Aorta (tissue), 5 donors: ENCODE measurements around the gene HSD11B2. TPM values are rescaled to one million over a fixed set of nuclear protein-coding genes. Genes with fewer than 3 reads are reported as not detected.

Experiments used
- ATAC-seq: fragments of 200-7000 bp; cut with Tn5 transposase; one replicate; pipeline ENCODE4 v1.9.1; 2022; ENCODE audit warnings: moderate library complexity; ENCODE audit not compliant: low FRiP score
- DNase-seq, 2 donors: peaks; one replicate each; pipeline ENCODE4 v3.0.0-alpha.2; 2020
- H3K27ac ChIP-seq, 2 donors: one replicate each; pipeline ENCODE4 v1.5.1; 2013; ENCODE audit warnings: low read length in 2 of 2, mild to moderate bottlenecking in 2 of 2, moderate library complexity in 2 of 2, control low read depth in 1 of 2, inconsistent platforms in 1 of 2, low read depth in 1 of 2
- H3K27me3 ChIP-seq, 2 donors: one replicate each; pipeline ENCODE4 v1.6.1; 2013; ENCODE audit warnings: control low read depth in 1 of 2, low read length in 1 of 2, mild to moderate bottlenecking in 1 of 2, moderate library complexity in 1 of 2; ENCODE audit not compliant: insufficient read depth in 2 of 2, control insufficient read depth in 1 of 2
- H3K36me3 ChIP-seq, 2 donors: one replicate each; pipeline ENCODE4 v1.6.1; 2013; ENCODE audit warnings: control low read depth in 1 of 2, low read length in 1 of 2, mild to moderate bottlenecking in 1 of 2; ENCODE audit not compliant: insufficient read depth in 2 of 2, control insufficient read depth in 1 of 2
- H3K4me1 ChIP-seq, 2 donors: one replicate each; pipeline ENCODE4 v1.6.1; 2013; ENCODE audit warnings: low read length in 2 of 2, control low read depth in 1 of 2, mild to moderate bottlenecking in 1 of 2, moderate library complexity in 1 of 2; ENCODE audit not compliant: insufficient read depth in 2 of 2, control insufficient read depth in 1 of 2
- H3K4me3 ChIP-seq, 2 donors: one replicate each; pipeline ENCODE4 v1.5.1; 2013; ENCODE audit warnings: low read length in 2 of 2, control low read depth in 1 of 2, mild to moderate bottlenecking in 1 of 2
- H3K9me3 ChIP-seq: one replicate; pipeline ENCODE4 v1.6.1; 2013; ENCODE audit warnings: mild to moderate bottlenecking, low read length; ENCODE audit not compliant: control insufficient read depth
- WGBS, 2 donors: extraction: QIAGEN DNeasy Blood & Tissue Kit; methylation state at CpG; one replicate each; pipeline ENCODE4 v1.1.7; 2013; 5-methylcytosine and 5-hydroxymethylcytosine counted together
- intact Hi-C, 2 donors: fragments of 100-400 bp; cut with DNase I; formaldehyde crosslinking; loops; one replicate each; pipeline versions ENCODE4 v1.14.2 to v1.15.0; 2022
- polyA plus RNA-seq, 2 donors: library from polyadenylated mRNA; stranded (reverse); fragments of 200-250 nt; gene quantifications; one replicate each; pipeline ENCODE4 v1.2.3, GENCODE V29; 2013
- total RNA-seq, 2 donors: library from RNA; stranded (reverse); fragmentation: NEBNext Ultra II Directional; extraction: Animal tissue kit (Norgen Biotek cat#: 25700); gene quantifications; one replicate each; pipeline ENCODE4 v1.2.1, GENCODE V29; 2021
- donor health status: healthy with polysubstance abuse.
- donor health status: Bipolar disorder and iron deficiency.
- donor health status: DM: no; HTN: no; CAD: no.
- donor health status: DM: no; HTN: no; CAD: no.
- donor health status: DM: yes; HTN: yes; CAD: no.

The HSD11B2 gene
- total and polyA plus RNA-seq, 4 donors = 1.1 to 13.3 TPM; not detected in 2

DNA sequence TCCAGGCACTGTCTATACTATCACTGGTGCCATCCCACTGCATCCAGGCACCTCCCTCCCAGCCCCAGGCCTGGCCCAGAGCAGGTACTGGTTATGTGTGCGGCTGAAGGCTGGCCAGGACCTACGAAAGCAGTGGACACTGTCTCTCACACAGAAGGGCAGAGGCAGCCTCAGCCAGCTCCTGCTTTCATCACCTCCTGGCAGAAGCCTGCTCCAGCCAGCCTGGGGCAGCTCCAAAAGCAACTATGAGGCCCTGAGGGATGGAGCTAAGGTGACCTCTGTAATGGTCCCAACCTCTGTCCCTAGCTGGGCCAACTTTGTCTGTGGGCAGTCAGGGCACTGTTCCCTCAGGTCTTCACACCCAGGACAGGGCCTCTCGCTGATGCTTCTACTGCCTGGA is 18.8 kb downstream of the HSD11B2 start:
- H3K4me1 ChIP-seq = no peaks in the 10 kb centered on the region
- peak in 1 of 2 donors; percentile 74 for DNase-seq
- peaks cover 0 to 4% of the 10 kb centered on the region in 2 donors for H3K36me3 ChIP-seq
- WGBS, 2 donors = 41 to 44% methylated on average over 3 of the region's 3 CpGs
- no peak overlapping the region for H3K4me3 ChIP-seq
- H3K27ac ChIP-seq = no peak overlapping the region
- ATAC-seq = no peak
- no peaks in the 10 kb centered on the region for H3K27me3 ChIP-seq
- intact Hi-C loops = no loop called here
- H3K9me3 ChIP-seq = no peaks in the 10 kb centered on the region

- H3K4me3 ChIP-seq = no peak overlapping the region
- peaks cover 0 to 4% of the 10 kb centered on the region in 2 donors for H3K36me3 ChIP-seq
- WGBS, 2 donors = 31 to 52% methylated on average over 12 of the region's 12 CpGs
- no peaks in the 10 kb centered on the region for H3K4me1 ChIP-seq
- H3K27ac ChIP-seq = no peak overlapping the region
- intact Hi-C loops = no loop called here
- DNase-seq (no peak), ATAC-seq (no peak)
- H3K27me3 ChIP-seq = no peaks in the 10 kb centered on the region
- H3K9me3 ChIP-seq = no peaks in the 10 kb centered on the region
These were observed 20.3 kb downstream of the HSD11B2 start for GRCh38 chr16:67451061-67451703.

DNA sequence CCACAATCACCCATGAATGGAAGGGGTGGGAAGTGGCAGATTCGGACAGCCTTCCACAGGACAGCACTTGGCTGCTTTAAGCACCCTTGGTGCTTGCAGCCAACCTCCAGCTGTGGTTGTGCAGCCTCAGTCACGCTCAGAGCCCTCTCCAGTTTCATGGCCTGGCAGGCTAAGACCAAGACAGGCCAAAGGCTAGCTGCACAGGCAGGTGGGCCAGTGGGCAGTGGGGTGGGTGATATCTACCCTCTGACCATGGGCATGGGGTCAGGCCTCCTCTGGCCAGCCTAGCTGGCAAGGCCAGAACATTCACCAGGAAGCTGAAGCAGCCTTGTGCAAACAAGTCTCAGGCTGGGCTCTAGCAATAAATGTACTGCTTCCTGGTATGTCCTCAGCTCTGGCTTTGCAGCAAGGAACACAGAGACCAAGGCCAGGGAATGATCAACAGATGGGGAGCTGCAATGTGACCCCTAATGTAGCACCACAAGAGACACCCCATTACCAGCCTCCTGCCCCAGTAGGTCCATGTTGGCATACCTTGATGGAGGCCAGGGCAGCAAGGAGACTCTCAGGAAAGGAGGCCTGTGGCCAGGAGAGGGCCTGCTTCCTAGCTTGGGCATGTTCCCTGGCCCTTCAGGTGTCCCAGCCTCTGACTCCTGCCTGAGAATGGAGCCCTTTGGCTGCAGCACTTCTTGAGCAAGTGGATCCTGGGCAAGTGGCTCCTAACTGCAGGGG is 20.9 kb downstream of the HSD11B2 start:
- Histone ChIP-seq H3K36me3 (peaks cover 0 to 4% of the 10 kb centered on the region in 2 donors), H3K4me1 (no peaks in the 10 kb centered on the region), H3K27me3 (no peaks in the 10 kb centered on the region), H3K27ac (no peak overlapping the region), H3K9me3 (no peaks in the 10 kb centered on the region), H3K4me3 (no peak overlapping the region)
- WGBS, 2 donors = 18 to 31% methylated on average over 2 of the region's 2 CpGs
- intact Hi-C loops = no loop called here
- ATAC-seq = peak; percentile 3
- DNase-seq = no peak

GRCh38 chr16:67454104-67454503 is 23.2 kb downstream of the HSD11B2 start:
- 93 to 95% methylated on average over 5 of the region's 5 CpGs for WGBS, 2 donors
- ATAC-seq (no peak), DNase-seq (no peak)
- intact Hi-C loops = no loop called here
- Histone ChIP-seq H3K9me3 (no peaks in the 10 kb centered on the region), H3K36me3 (peaks cover 0 to 4% of the 10 kb centered on the region in 2 donors), H3K27ac (no peak overlapping the region), H3K4me3 (no peak overlapping the region), H3K27me3 (no peaks in the 10 kb centered on the region), H3K4me1 (no peaks in the 10 kb centered on the region)

GRCh38 chr16:67454852-67455251 is 23.9 kb downstream of the HSD11B2 start:
- ATAC-seq (no peak), DNase-seq (no peak)
- Histone ChIP-seq H3K36me3 (peaks cover 0 to 2% of the 10 kb centered on the region in 2 donors), H3K27me3 (no peaks in the 10 kb centered on the region), H3K4me1 (no peaks in the 10 kb centered on the region), H3K4me3 (no peak overlapping the region), H3K9me3 (no peaks in the 10 kb centered on the region), H3K27ac (no peak overlapping the region)
- WGBS, 2 donors = 93 to 96% methylated on average over 6 of the region's 6 CpGs
- intact Hi-C loops = no loop called here

GRCh38 chr16:67456391-67457081 is 25.6 kb downstream of the HSD11B2 start:
- peak overlapping the region in 1 of 2 donors; percentile 10 for H3K27ac ChIP-seq
- intact Hi-C loops = no loop called here
- peak; percentile 85 to 86 for DNase-seq
- H3K27me3 ChIP-seq = no peaks in the 10 kb centered on the region
- WGBS, 2 donors = 6 to 9% methylated on average over 6 of the region's 6 CpGs
- no peaks in the 10 kb centered on the region for H3K4me1 ChIP-seq
- no peak overlapping the region for H3K4me3 ChIP-seq
- ATAC-seq = peak; percentile 17
- no peaks in the 10 kb centered on the region for H3K9me3 ChIP-seq
- peaks cover 0 to 2% of the 10 kb centered on the region in 2 donors for H3K36me3 ChIP-seq

DNA sequence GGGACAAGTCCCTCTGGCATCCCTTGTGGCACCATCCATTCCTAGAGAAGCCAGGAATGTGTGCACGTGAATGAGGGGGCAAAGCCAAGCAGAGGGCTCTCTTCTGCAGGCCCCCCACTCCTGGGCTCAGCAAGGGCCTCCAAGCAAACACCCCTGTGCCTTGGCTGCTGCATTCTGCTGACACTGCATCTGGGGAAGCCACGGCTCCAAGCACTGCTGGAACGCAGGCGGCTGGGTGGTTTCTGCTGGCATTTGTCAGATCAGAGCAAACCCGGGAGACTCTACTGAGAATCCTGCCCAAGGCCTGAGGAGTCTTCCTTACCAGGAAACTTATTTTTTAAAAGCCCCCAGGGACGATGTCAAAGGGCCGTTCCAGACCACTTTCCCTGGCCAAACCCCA is 26.7 kb downstream of the HSD11B2 start:
- intact Hi-C loops = no loop called here
- Histone ChIP-seq H3K9me3 (no peaks in the 10 kb centered on the region), H3K4me3 (no peak overlapping the region), H3K27ac (no peak overlapping the region), H3K4me1 (no peaks in the 10 kb centered on the region), H3K27me3 (no peaks in the 10 kb centered on the region), H3K36me3 (peaks cover 0 to 2% of the 10 kb centered on the region in 2 donors)
- ATAC-seq = no peak
- no peak for DNase-seq
- 10 to 15% methylated on average over 7 of the region's 7 CpGs for WGBS, 2 donors

DNA sequence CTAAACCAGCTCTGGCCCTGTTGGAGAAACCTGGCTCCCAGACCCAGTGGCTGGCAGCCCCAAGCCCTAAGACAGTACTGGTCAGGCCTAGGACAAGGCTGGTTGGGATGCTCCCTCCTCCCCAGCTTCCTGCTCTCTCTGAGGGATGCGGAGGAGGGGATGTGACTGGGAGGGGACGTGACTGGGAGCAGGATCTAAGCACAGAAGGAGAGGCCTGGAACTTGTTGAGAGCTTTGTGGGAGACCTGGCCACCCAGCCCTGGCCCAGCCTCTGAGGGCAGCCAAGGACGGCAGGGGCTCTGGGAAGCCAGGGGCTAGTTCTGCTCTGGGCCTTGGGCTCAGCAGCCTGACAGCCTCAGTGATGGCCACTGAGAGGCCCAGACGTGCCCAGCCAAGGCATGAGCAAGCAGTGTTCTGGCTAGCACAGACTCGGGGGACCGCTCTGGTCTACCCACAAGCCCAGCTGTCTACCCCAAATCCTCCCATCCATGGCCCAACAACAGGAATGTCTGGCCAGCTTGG is 27.3 kb downstream of the HSD11B2 start:
- DNase-seq (no peak), ATAC-seq (peak; percentile 26)
- intact Hi-C loops = no loop called here
- H3K4me1 ChIP-seq = no peaks in the 10 kb centered on the region
- H3K4me3 ChIP-seq = no peak overlapping the region
- no peak overlapping the region for H3K27ac ChIP-seq
- H3K27me3 ChIP-seq = no peaks in the 10 kb centered on the region
- H3K36me3 ChIP-seq = peaks cover 0 to 1% of the 10 kb centered on the region in 2 donors
- H3K9me3 ChIP-seq = no peaks in the 10 kb centered on the region
- 65 to 69% methylated on average over 6 of the region's 6 CpGs for WGBS, 2 donors
